Tibial nerve (tissue), 4 donors: Measurements from ENCODE around the gene USP24. TPM values are rescaled to one million over a fixed set of nuclear protein-coding genes. Genes with fewer than 3 reads are reported as not detected.

Experiments used
- DNase-seq, 2 donors: peaks; one replicate each; pipeline ENCODE4 v3.0.0-alpha.2; 2019; ENCODE audit warnings: low spot score in 2 of 2
- H3K27ac ChIP-seq, 4 donors: fragments of 200-600 bp; sonication (generic) in 3 of 4; one replicate each; pipeline ENCODE4 v1.5.1; 2017 to 2019; ENCODE audit warnings: mild to moderate bottlenecking in 1 of 4
- H3K27me3 ChIP-seq, 2 donors: fragments of 200-600 bp; sonication (generic) in 1 of 2; one replicate each; pipeline versions ENCODE4 v1.5.1 to v1.6.0; 2017 to 2019
- H3K36me3 ChIP-seq, 3 donors: fragments of 200-600 bp; sonication (generic); one replicate each; pipeline ENCODE4 v1.5.1; 2018 to 2019
- H3K4me1 ChIP-seq, 4 donors: fragments of 200-600 bp; sonication (generic) in 3 of 4; one replicate each; pipeline ENCODE4 v1.5.1; 2017 to 2019
- H3K4me3 ChIP-seq, 4 donors: fragments of 200-600 bp; sonication (generic) in 3 of 4; one replicate each; pipeline ENCODE4 v1.5.1; 2017 to 2019; ENCODE audit warnings: mild to moderate bottlenecking in 1 of 4, moderate library complexity in 1 of 4
- H3K9me3 ChIP-seq, 4 donors: fragments of 200-600 bp; sonication (generic) in 3 of 4; one replicate each; pipeline ENCODE4 v1.5.1; 2017 to 2019
- CTCF ChIP-seq, 5 experiments: fragments of 200-600 bp in 3 of 5; fragments of 450-650 bp in 2 of 5; sonication (generic) in 3 of 5; IDR thresholded peaks; one replicate each; pipeline ENCODE4 v1.5.1; 2016 to 2019; ENCODE audit warnings: antibody characterized with exemption in 5 of 5, mild to moderate bottlenecking in 3 of 5, moderate library complexity in 2 of 5
- EP300 ChIP-seq, 2 donors: sonication (generic); formaldehyde crosslinking; IDR thresholded peaks; one replicate each; pipeline ENCODE4 v1.6.1; 2017; ENCODE audit warnings: antibody characterized with exemption in 2 of 2, mild to moderate bottlenecking in 1 of 2
- POLR2A ChIP-seq, 2 donors: fragments of 450-650 bp; IDR thresholded peaks; one replicate each; pipeline ENCODE4 v1.6.1; 2017; ENCODE audit warnings: antibody characterized with exemption in 2 of 2, mild to moderate bottlenecking in 2 of 2, moderate library complexity in 2 of 2
- WGBS, 2 donors: methylation state at CpG; one replicate each; pipeline ENCODE4 v1.1.5; 2018; 5-methylcytosine and 5-hydroxymethylcytosine counted together
- total RNA-seq, 4 donors: library from RNA; depleted of rRNA; stranded (reverse); fragments of >200 nt; gene quantifications; one replicate each; pipeline ENCODE4 v1.1.0, GENCODE V29; 2016

The USP24 gene
- total RNA-seq, 4 donors from 2014 or later: 46.8 to 63.8 (median 55.7) TPM

GRCh38 chr1:55213151-55213884, 1.8 kb downstream of the USP24 start:
- no peaks in the 10 kb centered on the region for H3K36me3 ChIP-seq
- peak overlapping the region; percentile 43 to 96 (median 74) for H3K4me3 ChIP-seq
- WGBS, 2 donors: 29 to 41% methylated on average over 10 of the region's 10 CpGs
- DNase-seq: no peak
- peak overlapping the region; percentile 85 to 98 (median 95) for H3K27ac ChIP-seq
- H3K27me3 ChIP-seq: no peaks in the 10 kb centered on the region
- H3K9me3 ChIP-seq: no peaks in the 10 kb centered on the region
- peaks cover 0 to 81% (median 39%) of the 10 kb centered on the region in 4 donors for H3K4me1 ChIP-seq
- TF ChIP-seq POLR2A (IDR thresholded peaks at IDR 0.05): no peak
- no peak for TF ChIP-seq EP300 (IDR thresholded peaks at IDR 0.05)
- TF ChIP-seq CTCF (IDR thresholded peaks at IDR 0.05): no peak

- H3K4me3 ChIP-seq: peak overlapping the region in 2 of 4 donors; percentile 79 to 96
- DNase-seq: no peak
- no peak for TF ChIP-seq CTCF (IDR thresholded peaks at IDR 0.05)
- TF ChIP-seq POLR2A (IDR thresholded peaks at IDR 0.05): no peak
- no peak for TF ChIP-seq EP300 (IDR thresholded peaks at IDR 0.05)
- H3K4me1 ChIP-seq: peaks cover 0 to 81% (median 35%) of the 10 kb centered on the region in 4 donors
- peak overlapping the region in 2 of 4 donors; percentile 48 to 97 for H3K27ac ChIP-seq
- 65 to 69% methylated on average over 11 of the region's 11 CpGs for WGBS, 2 donors
- no peaks in the 10 kb centered on the region for H3K27me3 ChIP-seq
- H3K36me3 ChIP-seq: no peaks in the 10 kb centered on the region
- H3K9me3 ChIP-seq: no peaks in the 10 kb centered on the region
Observed at GRCh38 chr1:55212349-55213150, 2.6 kb downstream of the USP24 start.

GRCh38 chr1:55211863-55212262, 3.3 kb downstream of the USP24 start:
- Histone ChIP-seq H3K36me3 (no peaks in the 10 kb centered on the region), H3K27ac (peak overlapping the region in 3 of 4 donors; percentile 13 to 63 (median 48)), H3K9me3 (no peaks in the 10 kb centered on the region), H3K27me3 (no peaks in the 10 kb centered on the region), H3K4me1 (peaks cover 0 to 82% (median 39%) of the 10 kb centered on the region in 4 donors), H3K4me3 (no peak overlapping the region)
- 72 to 75% methylated on average over 3 of the region's 3 CpGs for WGBS, 2 donors
- TF ChIP-seq EP300 (IDR thresholded peaks at IDR 0.05) (no peak), POLR2A (IDR thresholded peaks at IDR 0.05) (no peak), CTCF (IDR thresholded peaks at IDR 0.05) (no peak)
- no peak for DNase-seq

- TF ChIP-seq POLR2A (IDR thresholded peaks at IDR 0.05) (no peak), CTCF (IDR thresholded peaks at IDR 0.05) (no peak), EP300 (IDR thresholded peaks at IDR 0.05) (no peak)
- no peak for DNase-seq
- Histone ChIP-seq H3K4me3 (no peak overlapping the region), H3K4me1 (peaks cover 0 to 82% (median 36%) of the 10 kb centered on the region in 4 donors), H3K9me3 (no peaks in the 10 kb centered on the region), H3K27ac (peak overlapping the region in 3 of 4 donors; percentile 36 to 63 (median 48)), H3K27me3 (no peaks in the 10 kb centered on the region), H3K36me3 (no peaks in the 10 kb centered on the region)
- 26 to 31% methylated on average over 4 of the region's 4 CpGs for WGBS, 2 donors
Observed at GRCh38 chr1:55210990-55211801, 4.0 kb downstream of the USP24 start.
